Limb (tissue), 2 donors: ENCODE data around the gene DNAJB1.
"Not testable (repeated sequence)": the region's sequence is repeated elsewhere in the genome, so short reads cannot be mapped to it uniquely, and the experiment has no call there.

Experiments used
- DNase-seq, 2 donors: peaks; one replicate each; pipeline ENCODE4 v3.0.0-alpha.2; 2016; ENCODE audit errors: extremely low spot score in 2 of 2

The DNAJB1 gene

DNA sequence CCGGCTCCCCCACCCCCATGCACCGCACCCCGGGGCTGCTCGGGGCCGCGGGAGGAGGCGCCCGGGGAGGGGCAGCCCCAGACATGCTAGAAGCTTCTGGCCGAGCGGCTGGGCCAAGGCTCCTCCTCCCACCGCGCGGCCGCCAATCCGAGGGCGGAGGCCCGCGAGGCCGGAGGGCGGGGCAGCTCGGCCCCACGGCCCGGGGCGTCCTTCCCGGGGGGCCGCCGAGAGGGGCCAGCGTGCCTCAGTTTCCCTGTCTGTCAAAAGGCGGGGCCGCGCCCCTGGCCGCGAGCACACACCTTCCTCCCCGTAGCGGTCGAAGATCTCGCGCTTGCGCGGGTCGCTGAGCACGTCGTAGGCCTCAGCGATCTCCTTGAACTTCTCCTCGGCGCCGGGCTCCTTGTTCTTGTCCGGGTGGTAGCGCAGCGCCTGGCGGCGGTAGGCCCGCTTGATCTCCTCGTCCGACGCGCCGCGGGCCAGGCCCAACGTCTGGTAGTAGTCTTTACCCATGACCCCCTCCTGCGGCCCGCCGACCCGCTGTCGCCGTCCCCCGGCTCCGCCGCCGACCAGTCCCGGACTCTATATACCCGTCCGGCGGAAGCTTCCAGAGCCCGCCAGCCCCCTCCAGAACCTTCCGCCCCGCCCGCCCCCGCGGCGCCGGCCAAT is at the start of gene DNAJB1:
DNAJB1 (minus strand) TSS at position 558 of the 666 bp plus-strand sequence; CDS start at position 510, 48 bp downstream.
- DNase-seq = peak; percentile 72 to 85

DNA sequence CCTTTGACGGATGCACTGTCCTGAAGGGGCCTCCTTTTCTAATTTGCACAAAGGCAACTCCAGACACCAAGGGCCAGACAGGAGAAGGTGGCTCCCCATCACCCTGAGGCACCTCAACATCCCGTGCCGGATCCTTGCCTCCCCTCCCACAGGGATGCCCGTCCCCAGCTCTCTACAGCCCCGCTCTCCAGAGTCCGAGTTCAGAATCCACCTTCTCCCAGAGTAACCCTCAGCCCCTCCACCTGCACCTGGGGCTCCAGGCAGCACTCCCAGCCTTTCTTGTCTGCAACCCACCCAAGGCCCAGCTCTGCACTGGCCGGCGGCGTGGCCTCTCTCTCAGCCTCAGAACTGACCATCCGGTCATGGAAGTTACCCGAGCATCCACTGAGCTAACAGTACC is 48.9 kb upstream of the DNAJB1 start:
- no peak for DNase-seq

DNA sequence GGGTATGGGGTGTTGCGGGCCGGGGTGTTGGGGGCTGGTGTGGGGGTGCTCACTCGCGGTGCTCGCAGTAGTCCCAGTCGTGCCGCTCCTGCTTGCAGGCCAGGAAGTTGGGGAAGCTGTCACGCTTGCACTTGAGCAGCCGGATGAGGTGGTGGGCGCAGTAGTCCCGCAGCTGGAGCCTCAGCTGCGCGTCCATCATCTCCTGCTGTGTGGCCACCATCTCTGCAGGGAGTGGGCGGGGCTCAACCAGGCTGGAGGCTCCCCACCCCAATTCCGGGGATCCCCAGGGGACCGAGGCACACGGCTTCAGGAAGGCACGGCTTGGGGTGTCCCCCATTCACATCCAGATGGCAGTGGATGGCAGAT is 48.5 kb upstream of the DNAJB1 start:
- no peak for DNase-seq

DNA sequence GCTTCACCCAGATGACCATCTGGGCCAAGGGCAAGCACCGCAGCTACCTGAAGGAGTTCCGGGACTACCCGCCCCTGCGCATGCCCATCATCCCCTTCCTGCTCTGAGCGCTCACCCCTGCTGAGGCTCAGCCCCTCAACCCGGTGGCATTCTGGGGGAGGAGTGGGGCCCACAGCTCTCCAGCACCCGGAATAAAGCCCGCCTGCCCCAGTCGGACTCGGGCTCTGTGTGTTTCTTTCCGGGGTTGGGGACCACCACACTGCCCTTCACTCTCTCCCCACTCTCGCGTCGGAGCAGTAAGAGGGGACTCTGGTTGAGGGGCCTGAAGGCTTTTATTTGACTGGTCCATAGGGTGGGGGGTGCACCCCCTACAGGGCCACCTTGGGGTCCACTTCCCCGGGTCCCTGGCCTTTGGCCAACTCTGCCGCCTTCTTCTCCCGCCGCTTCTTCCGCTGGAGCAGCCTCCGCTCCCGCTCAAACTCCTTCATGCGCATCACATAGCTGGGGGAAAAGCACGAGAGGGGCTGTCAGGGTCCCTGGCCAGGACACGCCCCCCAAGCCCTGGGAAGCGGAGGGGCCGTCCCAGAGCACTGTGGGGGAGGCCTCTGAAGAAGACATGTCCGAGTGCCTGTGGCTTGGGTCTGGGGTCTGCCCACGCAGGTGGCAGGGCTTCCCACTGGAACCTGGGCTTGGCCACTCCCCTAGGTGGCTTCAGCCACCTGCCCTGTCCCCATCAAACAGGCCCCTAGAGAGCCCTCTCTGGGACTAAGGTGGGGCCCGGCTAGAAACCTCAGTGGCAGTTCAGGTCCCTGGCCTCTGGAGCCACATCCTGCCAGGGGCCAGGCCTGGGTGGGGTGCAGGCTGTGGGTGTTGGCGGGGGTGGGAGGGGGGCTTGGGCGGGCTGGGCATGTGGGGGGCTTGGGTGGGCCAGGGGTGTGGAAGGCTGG is 47.8 kb upstream of the DNAJB1 start:
- DNase-seq = no peak

DNA sequence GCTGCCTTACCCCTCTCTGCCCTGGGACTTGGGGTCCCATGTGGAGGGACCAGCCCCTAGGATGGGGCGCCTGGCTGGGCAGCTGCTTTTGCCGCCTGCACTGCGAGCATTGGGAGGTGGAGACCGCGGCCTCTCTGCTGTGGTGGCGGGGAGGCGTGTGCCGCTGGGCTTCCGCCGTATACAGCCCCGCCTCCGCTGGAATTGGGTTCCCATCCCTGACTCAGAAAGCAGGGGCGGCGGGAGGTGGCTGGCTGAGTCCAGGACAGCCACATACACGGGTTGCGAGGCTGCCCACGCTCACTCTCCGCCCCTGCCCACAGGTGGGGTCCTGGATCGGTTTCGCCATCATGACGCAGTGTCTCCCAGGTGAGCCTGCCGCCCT is 47.1 kb upstream of the DNAJB1 start:
- DNase-seq = no peak

DNA sequence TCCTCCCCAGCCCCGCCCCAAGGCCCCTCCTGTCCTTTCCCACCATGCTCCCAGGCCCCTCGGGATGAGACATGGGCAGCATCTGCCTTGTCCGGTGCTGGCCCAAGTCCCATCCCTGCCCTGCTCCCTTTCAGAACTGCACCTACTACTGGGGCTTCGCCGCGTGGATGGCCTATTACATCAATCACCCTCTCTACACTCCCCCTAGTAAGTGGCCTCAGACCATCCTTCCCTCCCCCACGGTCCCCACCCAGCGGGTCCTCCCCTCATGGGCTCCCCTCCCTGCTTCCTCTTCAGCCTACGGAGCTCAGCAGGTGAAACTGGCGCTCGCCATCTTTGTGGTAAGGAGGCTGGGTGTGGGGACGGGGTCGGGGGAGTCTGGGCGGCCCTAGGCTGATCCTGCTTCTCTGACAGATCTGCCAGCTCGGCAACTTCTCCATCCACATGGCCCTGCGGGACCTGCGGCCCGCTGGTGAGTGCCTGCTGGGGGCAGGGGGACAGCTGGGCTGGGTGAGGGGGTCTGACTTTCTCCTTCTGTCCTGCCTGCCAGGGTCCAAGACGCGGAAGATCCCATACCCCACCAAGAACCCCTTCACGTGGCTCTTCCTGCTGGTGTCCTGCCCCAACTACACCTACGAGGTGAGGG is 46.6 kb upstream of the DNAJB1 start:
- DNase-seq = not testable (repeated sequence)

DNA sequence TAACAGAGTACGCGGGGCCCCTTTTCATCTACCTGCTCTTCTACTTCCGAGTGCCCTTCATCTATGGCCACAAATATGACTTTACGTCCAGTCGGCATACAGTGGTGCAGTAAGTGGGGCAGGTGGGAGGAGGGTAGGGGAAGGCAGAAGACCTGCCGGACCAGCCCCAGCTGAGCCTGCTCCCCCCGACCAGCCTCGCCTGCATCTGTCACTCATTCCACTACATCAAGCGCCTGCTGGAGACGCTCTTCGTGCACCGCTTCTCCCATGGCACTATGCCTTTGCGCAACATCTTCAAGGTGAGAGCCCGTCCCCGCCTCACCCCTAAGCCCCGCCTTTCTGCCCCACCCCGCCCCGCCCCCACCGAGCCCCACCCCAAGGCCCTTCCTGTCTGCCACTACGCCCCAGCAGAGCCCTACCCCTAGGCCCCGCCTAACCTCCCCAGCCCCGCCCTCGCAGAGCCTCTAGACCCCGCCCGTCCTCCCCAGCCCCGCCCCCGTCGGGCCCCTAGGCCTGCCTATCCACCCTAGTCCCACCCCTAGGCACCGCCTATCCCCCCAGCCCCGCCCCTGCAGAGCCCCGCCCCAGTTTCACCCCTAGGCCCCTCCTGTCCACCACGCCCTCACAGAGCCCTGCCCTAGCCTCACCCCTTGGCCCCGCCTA is 45.9 kb upstream of the DNAJB1 start:
- DNase-seq = no peak

DNA sequence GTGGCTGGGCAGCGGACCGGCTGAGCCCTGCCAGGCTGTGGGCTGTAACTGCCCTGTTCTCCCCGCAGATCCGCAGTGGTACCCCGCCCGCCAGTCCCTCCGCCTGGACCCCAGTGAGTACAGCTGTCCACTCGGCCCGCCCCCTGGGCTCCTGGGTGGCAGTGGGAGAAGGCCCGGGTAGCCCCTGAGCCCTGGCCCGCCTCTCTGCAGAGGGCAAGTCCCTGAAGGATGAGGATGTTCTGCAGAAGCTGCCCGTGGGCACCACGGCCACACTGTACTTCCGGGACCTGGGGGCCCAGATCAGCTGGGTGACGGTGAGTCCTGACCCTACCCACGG is 45.4 kb upstream of the DNAJB1 start:
- DNase-seq = no peak

DNA sequence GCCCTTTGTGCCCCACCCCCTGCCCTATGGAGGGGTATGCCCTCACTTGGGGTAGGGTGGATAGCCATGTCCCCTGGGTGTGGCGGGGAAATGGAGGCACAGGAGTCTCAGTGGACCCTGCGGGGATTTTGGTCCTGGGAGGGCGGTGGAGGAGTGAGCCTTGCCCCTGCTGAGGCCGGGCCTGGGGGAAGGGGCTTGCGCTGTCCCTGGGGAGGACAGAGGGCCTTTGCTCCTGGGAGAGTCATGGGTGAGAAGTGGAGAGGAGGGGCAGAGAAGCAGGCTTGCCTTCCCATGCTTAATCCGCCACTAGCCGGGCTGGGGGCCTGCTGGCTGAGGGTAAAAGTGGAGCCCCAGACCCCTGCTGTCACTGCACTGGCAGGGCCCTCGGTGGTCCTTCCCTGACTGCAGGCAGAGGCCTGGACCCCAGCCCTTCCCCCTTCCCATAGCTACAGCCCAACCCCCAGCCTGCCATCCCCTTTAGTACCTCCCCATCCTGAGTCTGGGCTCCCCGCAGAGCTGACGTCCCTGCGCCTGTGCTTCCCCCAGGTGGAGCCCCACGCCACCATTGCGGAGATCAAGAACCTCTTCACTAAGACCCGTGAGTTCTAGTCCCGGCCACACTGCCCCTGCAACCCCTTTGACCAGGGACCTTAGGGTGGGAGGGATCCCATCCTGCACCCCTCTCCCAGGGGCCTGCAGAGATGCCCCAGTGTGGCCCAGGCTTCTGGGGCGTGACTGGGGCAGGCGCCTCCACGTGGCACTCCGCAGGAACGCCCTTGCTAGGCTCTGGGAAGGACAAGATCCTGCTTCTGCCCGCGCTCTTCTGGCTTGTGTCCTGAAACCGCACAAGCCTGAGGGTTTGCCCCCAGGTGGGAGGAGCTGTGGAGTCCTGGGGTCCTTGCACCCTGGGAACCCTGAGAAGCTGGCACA is 44.7 kb upstream of the DNAJB1 start:
- DNase-seq = no peak

DNA sequence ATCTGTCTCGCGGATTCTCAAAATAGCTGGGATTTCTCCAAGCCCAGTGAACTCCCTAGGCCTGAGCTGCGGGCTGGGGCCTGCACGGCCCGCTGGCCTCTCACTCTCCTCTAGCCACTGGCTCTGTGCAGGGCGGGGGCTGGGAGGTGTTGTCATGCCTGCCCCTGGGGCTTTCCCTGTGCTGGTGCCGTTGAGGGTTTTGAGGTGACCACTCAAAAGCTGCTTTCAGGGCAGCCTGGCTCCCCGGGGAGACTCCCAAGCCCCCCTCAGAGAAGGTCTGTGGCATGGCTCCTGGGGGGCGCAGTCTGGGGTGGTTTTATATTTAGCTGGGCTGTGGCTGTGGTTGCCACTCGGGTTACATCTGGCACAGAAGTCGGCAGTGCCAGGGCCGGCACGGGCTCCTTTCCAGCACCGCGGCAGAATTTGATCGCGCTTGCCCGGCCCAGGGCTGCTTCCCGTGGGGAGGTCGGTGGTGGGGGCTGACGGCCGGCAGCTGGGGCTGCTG is 43.7 kb upstream of the DNAJB1 start:
- no peak for DNase-seq

DNA sequence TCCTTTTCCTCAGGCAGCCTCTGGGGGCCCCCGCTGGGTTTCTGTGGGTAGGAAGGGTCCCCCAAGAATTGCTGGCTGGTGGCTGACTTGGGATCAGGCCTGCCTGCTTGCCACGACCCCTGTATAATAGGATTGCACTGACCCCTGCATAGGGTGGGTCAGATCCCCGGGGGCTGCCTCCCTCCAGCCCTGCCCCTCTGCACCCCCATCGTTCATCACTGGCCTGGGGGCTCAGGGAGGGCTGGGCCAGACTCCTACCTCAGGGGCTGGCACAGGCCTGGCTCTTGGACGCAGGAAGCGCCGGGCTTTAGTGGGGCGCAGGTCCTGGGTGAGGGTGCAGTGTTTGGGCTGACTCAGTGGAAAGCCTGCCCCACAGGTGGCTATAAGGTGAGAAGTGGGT is 43.1 kb upstream of the DNAJB1 start:
- DNase-seq = no peak

DNA sequence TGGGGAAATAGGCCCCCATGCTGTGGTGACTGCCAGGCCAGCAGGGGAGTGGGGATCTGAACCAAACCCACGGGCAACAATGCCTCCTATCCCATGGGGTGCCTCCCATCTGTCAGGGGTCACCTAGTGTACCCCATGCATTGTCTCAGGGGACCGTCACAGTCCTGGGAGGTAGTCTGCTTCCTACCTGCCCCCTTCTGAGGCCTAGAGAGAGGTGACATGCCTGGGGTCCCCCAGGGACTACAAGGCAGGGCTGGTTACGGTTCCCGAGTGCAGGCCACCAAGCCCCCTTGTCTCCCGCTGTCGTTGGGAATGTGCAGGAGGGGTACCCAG is 42.5 kb upstream of the DNAJB1 start:
- no peak for DNase-seq

DNA sequence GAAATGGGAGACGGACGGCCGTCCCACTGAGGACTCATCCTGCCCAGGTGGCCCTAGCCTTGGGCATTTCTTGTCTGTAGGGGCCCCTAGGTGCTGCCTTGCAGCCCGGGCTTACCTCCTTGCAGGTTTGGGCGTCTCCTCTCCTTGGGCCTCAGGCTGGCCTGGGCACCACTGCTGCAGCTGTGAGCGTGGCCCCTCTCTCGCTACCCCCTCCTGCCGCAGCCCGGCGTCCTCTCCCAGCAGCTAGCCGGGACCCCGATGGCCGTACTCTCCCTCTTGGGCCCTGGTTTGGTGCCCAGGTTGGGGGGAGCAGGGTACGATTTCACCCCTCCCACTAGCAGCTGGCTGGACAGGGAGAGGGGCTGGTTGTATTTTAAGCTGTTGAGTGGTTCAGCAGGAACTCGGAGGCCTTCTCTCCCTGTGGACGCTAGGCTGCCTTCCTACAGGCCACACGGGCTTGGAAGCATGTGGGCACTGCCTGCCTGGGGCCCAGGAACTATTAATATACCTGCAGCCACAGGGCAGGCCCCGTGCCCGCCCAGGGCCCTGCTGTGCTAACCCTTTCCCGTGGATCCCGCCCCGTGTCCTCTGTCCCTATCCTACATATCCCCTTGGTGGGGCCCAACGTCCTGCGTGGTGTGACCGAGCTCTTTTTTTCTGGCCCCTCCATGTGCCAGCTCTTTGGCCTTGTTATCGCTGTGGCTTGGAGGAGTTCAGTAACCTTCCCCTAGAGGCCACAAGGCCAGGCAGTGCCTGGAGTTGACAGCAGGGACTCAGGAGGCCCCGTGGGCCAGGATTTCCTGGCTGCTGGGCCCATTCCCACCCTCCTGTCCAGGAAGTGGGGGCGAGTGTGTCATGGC is 41.9 kb upstream of the DNAJB1 start:
- DNase-seq = no peak

DNA sequence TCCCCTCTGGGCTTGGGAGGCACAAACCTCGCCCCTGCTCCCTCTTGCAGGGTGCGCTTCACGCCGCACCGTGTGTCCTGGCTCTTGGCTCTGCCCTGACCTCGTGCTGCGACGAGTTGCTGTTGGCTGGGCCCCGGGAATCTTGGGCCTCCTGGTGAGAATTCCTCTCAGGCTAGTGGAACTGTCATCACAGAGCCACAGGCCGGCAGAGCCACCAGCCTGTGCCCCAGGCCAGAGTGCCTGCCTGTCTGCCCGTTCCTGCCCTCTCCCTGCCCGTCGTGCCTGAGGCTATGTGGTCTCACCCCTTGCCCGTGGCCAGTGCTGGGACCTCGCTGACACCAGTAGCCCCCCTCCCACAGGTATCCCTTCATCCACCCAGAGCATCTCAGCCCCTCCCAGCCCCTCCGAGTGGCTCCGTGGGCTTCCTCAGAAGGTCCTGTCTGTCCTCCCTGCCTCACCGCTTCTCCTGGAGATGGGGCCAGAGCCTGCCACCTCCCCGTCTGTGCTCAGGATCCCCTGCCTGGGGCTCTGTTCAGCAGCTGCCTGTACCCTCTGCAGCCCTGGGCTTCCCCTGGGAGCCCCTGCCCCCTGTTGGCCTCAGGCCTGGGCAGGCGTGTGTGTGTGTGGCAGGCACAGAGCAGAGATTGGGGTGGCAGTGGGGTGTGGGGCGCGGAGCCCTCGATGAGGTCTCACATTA is 40.3 kb upstream of the DNAJB1 start:
- DNase-seq = no peak

DNA sequence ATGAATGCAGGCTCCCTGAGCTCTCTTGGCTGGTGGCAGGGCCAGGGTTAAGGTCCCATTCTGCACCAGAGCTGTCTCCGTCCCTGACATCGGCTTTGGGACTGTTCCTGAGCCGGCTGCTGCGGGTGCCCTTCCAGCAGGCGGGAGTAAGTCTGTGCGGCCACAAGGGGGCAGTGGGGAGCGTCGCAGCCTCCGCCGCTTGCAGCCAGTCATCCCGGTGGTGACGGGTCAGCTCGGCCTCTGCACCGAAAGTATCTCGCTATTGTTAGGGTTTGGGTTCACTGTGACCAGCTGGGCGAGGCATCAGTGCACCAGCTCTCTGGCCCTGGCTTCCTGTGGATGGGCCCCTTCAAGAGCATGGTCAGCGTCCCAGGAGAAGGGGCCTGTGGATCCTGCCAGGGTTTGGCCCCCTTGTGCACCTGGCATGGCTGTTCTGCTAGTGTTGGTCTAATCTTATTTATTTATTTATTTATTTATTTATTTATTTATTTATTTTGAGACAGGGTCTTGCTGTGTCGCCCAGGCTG is 38.5 kb upstream of the DNAJB1 start:
- DNase-seq = peak; percentile 65 to 76

DNA sequence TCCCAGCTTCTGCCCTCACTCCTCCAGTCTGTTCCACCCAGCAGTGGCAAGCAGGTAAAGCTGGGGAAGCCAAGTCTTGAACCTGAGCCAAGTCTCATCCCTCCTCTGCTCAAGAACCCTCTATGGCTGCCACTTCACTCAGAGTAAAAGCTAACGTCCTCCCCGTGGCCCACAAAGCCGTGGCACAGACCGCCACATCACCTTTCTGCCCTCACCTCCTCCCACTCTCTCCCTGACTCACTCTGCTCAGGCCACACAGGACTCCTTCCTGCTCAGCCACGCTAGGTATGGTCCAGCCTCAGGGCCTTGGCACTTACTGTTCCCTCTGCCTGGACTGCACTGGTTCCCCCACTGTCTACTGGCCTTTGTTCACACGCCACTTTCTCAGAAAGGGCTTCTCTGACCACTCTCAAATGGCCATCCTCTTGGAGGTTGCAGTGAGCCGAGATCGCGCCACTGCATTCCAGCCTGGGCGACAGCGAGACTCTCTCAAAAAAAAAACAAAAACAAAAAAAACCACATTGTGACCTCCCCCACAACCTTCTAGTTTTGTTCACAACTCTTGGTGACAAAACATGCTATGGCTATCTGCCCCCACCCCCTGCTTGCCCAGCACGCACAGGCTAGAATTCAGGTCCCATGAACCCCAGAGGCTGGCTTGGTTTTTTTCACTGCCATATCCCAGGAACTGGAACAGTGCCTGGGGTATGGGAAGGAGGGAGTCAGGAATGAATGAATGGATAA is 37.9 kb upstream of the DNAJB1 start:
- no peak for DNase-seq

DNA sequence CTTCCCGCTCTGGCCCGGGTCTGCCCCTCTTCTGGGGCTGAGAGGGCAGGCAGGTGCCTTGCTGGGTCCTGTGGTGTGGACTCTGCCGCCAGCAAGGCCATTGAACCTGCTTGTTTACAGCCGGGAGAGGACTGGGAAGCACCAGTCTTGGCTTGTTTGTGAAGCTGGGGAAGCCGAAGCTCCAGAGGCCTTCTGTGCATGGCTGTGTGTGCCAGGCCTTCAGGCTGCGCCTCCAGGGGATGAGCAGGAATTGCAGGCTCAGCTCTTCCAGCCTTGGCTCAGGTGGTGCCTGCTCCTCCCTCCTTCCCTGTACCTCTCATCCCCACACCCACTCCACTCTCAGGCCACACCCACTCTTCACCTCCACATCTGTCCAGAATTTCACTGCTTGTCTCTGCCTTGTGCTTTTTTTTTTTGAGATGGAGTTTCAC is 36.2 kb upstream of the DNAJB1 start:
- DNase-seq = no peak

DNA sequence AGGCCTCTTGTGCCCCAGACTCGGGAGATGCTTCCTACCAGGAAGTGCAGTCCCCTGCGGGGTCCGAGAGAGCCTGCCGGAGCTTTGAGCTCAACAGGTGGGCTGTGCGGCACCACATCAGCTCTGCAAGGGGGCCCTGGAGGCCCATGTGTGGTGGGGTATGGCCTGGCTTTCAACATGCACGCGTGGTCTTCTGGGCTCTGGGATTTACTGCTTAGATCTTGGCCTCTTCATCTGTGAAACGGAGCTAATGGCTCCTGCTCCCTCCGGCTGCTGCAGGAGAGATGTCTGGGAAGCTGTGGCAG is 35.7 kb upstream of the DNAJB1 start:
- DNase-seq = no peak
